Kidney (tissue), 14 donors: ENCODE data around the gene NOSTRIN. TPM values are rescaled to one million over a fixed set of nuclear protein-coding genes. Genes with fewer than 3 reads are reported as not detected.
"Not testable (repeated sequence)": the region's sequence is repeated elsewhere in the genome, so short reads cannot be mapped to it uniquely, and the experiment has no call there.

Experiments
- DNase-seq, 5 donors: peaks; one replicate each; pipeline ENCODE4 v3.0.0-alpha.2; 2013 to 2020
- FAIRE-seq: peaks from 2 replicates; lab custom pipeline; 2012; peaks lifted over from hg19 to GRCh38; lab: Jason Lieb, UNC
- H3K27ac ChIP-seq, 2 donors: one replicate each; pipeline ENCODE4 v1.7.0; 2013; ENCODE audit warnings: low read depth in 2 of 2, low read length in 2 of 2, inconsistent platforms in 1 of 2
- H3K27me3 ChIP-seq: one replicate; pipeline ENCODE4 v1.7.1; 2013; ENCODE audit warnings: low read length, inconsistent platforms; ENCODE audit not compliant: control insufficient read depth, insufficient read depth
- H3K36me3 ChIP-seq, 3 donors: one replicate each; pipeline versions ENCODE4 v1.7.0 to v1.7.1; 2013; ENCODE audit warnings: low read length in 3 of 3, control low read depth in 1 of 3, inconsistent platforms in 1 of 3; ENCODE audit not compliant: insufficient read depth in 3 of 3, control insufficient read depth in 2 of 3
- H3K4me1 ChIP-seq, 3 donors: one replicate each; pipeline versions ENCODE4 v1.7.0 to v1.7.1; 2013; ENCODE audit warnings: low read length in 3 of 3, inconsistent platforms in 1 of 3, low read depth in 1 of 3; ENCODE audit not compliant: control insufficient read depth in 2 of 3, insufficient read depth in 2 of 3
- H3K4me3 ChIP-seq, 3 donors: one replicate each; pipeline versions ENCODE4 v1.7.0 to v1.8.1; 2013; ENCODE audit warnings: low read length in 3 of 3, control low read depth in 1 of 3, inconsistent platforms in 1 of 3
- H3K9ac ChIP-seq, 3 donors: one replicate each; pipeline versions ENCODE4 v1.7.0 to v1.7.1; 2013; ENCODE audit warnings: low read length in 3 of 3, control low read depth in 1 of 3, inconsistent platforms in 1 of 3
- H3K9me3 ChIP-seq, 3 donors: one replicate each; pipeline versions ENCODE4 v1.7.0 to v1.7.1; 2013; ENCODE audit warnings: low read length in 3 of 3, control low read depth in 1 of 3, inconsistent platforms in 1 of 3; ENCODE audit not compliant: control insufficient read depth in 2 of 3, insufficient read depth in 1 of 3
- CTCF ChIP-seq: IDR thresholded peaks from 3 replicates; pipeline ENCODE4 v1.5.1; 2012; ENCODE audit warnings: mild to moderate bottlenecking, moderate library complexity, borderline replicate concordance; ENCODE audit not compliant: insufficient read depth; ENCODE audit errors: extremely low read depth
- intact Hi-C: fragments of 100-400 bp; cut with DNase I; formaldehyde crosslinking; loops from one replicate; pipeline ENCODE4 v1.11.1; 2022
- polyA plus RNA-seq: library from polyadenylated mRNA; stranded (reverse); fragments of 350-450 nt; fragmentation: Illumina TruSeq; extraction: RNeasy Lipid Tissue Mini Kit (QIAGEN cat#74804); gene quantifications from one replicate; pipeline ENCODE4 v1.2.3, GENCODE V29; 2014; ENCODE audit warnings: low read depth, low replicate concordance; ENCODE audit not compliant: insufficient read depth
- total RNA-seq: library from RNA; stranded (reverse); fragmentation: NEBNext Ultra II Directional; extraction: Animal tissue kit (Norgen Biotek cat#: 25700); gene quantifications from one replicate; pipeline ENCODE4 v1.2.1, GENCODE V29; 2021
- donor health status: control.
- donor health status: control.
- donor health status: control.
- donor health status: control.
- donor health status: control.
- donor health status: DM: yes; HTN: yes; CAD: no.
- donor health status: Normal renal cell carcinoma (clear cell type).

Gene NOSTRIN
- total and polyA plus RNA-seq, 2 donors from 2014 or later: 41.8 to 50.2 TPM

- H3K9me3 ChIP-seq: no peaks in the 10 kb centered on the region
- H3K27ac ChIP-seq: no peak overlapping the region
- intact Hi-C loops: no loop called here
- H3K4me1 ChIP-seq: peaks cover 0 to 3% (median 0%) of the 10 kb centered on the region in 3 donors
- TF ChIP-seq CTCF: no peak
- no peak for FAIRE-seq
- no peak overlapping the region for H3K4me3 ChIP-seq
- no peak for DNase-seq
- H3K36me3 ChIP-seq: no peaks in the 10 kb centered on the region
- H3K9ac ChIP-seq: no peak overlapping the region
- H3K27me3 ChIP-seq: no peaks in the 10 kb centered on the region
Observed at GRCh38 chr2:168789776-168790175, 12.7 kb upstream of the NOSTRIN start.

DNA sequence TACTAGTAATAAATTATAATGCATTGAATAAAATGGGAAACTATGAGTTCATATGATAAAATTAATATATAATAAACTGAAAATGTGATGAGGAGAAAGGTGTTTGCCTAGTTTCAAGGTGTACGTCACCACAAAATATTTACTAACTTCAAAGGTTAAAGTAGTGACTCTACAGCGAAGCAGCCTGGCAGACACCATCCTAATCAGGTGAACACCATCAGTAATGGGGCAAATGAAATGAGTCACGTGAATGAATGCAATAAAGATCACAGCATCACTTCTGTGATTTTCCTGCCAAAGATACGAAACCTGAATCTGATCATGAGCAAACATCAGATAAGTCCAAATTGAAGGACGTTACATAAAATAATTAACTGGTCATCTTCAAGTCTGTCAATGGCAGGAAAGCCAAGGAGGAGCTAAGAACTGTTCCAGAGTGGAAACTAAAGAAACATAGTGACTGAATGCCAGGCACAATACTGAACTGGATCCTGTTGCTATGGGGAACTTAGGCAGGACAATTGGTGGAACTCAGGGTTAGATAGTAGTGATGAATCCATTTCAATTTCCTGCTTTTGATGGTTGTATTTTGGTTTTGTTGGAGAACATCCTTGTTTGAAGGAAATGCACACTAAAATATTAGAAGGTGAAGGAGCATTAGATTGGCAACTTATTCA is 12.1 kb upstream of the NOSTRIN start:
- no peak for FAIRE-seq
- no peaks in the 10 kb centered on the region for H3K36me3 ChIP-seq
- no peaks in the 10 kb centered on the region for H3K9me3 ChIP-seq
- peaks cover 0 to 7% (median 0%) of the 10 kb centered on the region in 3 donors for H3K4me1 ChIP-seq
- H3K27me3 ChIP-seq: no peaks in the 10 kb centered on the region
- H3K4me3 ChIP-seq: no peak overlapping the region
- no peak overlapping the region for H3K27ac ChIP-seq
- TF ChIP-seq CTCF: no peak
- no peak for DNase-seq
- no peak overlapping the region for H3K9ac ChIP-seq
- intact Hi-C loops: no loop called here

- not testable (repeated sequence) for H3K9ac ChIP-seq, H3K27ac ChIP-seq, FAIRE-seq
Observed at GRCh38 chr2:168791140-168791539, 11.3 kb upstream of the NOSTRIN start.

GRCh38 chr2:168793596-168793995 is 8.8 kb upstream of the NOSTRIN start:
- no peaks in the 10 kb centered on the region for H3K36me3 ChIP-seq
- H3K4me3 ChIP-seq: no peak overlapping the region
- TF ChIP-seq CTCF: no peak
- no peak overlapping the region for H3K27ac ChIP-seq
- H3K9me3 ChIP-seq: no peaks in the 10 kb centered on the region
- no peak overlapping the region for H3K9ac ChIP-seq
- DNase-seq (no peak), FAIRE-seq (no peak)
- intact Hi-C loops: no loop called here
- H3K27me3 ChIP-seq: no peaks in the 10 kb centered on the region
- peaks cover 0 to 11% (median 2%) of the 10 kb centered on the region in 3 donors for H3K4me1 ChIP-seq

More at GRCh38 chr2:168791140-168791539, 11.3 kb upstream of the NOSTRIN start:
- H3K27me3 ChIP-seq, H3K9me3 ChIP-seq, H3K4me1 ChIP-seq, H3K36me3 ChIP-seq, intact Hi-C loops, H3K4me3 ChIP-seq, DNase-seq: not testable (repeated sequence)
